Activated T-helper 1 cell treated with anti-CD3 and anti-CD28 coated beads, Interleukin-12 subunit alpha, Interleukin-12 subunit beta, Interleukin-2, Interleukin-4 antibody, amounts not matched to agents 30 ng/mL and 10 ng/mL and 1 ng/mL, durations not matched to agents 14 hours and 24 hours and 36 hours (primary cell): ENCODE results near the gene MLLT10. TPM values are rescaled to one million over a fixed set of nuclear protein-coding genes. Genes with fewer than 3 reads are reported as not detected.
"Not testable (repeated sequence)": the region's sequence is repeated elsewhere in the genome, so short reads cannot be mapped to it uniquely, and the experiment has no call there.

Experiments used
- DNase-seq: peaks from one replicate; pipeline ENCODE4 v3.0.0; 2021; ENCODE audit warnings: low spot score
- H3K27ac Mint-ChIP-seq: one replicate; pipeline ENCODE4 v1.8.0; 2021; ENCODE audit warnings: mild to moderate bottlenecking, mixed read lengths
- H3K27me3 Mint-ChIP-seq: one replicate; pipeline ENCODE4 v1.8.0; 2022; ENCODE audit warnings: mild to moderate bottlenecking, moderate library complexity, mixed read lengths; ENCODE audit not compliant: insufficient read depth
- H3K36me3 Mint-ChIP-seq: one replicate; pipeline ENCODE4 v1.8.0; 2021; ENCODE audit warnings: low read depth, mixed read lengths
- H3K4me1 Mint-ChIP-seq: one replicate; pipeline ENCODE4 v1.8.0; 2021; ENCODE audit warnings: low read depth, mixed read lengths
- H3K4me3 Mint-ChIP-seq: one replicate; pipeline ENCODE4 v1.8.0; 2021; ENCODE audit warnings: mild to moderate bottlenecking, moderate library complexity, mixed read lengths
- H3K9me3 Mint-ChIP-seq: one replicate; pipeline ENCODE4 v1.8.0; 2021; ENCODE audit warnings: mixed read lengths
- intact Hi-C: fragments of 100-400 bp; cut with micrococcal nuclease; formaldehyde crosslinking; loops from one replicate; pipeline ENCODE4 v1.15.1; 2024
- total RNA-seq: library from RNA; stranded (reverse); gene quantifications from 2 replicates; pipeline ENCODE4 v1.2.3, GENCODE V29; 2022

MLLT10 gene
- total RNA-seq, 1 donor from 2014 or later: 43.1 TPM

GRCh38 chr10:21600804-21601433, 66.9 kb downstream of the MLLT10 start:
- no peak overlapping the region for H3K4me3 Mint-ChIP-seq
- peaks cover 4% of the 10 kb centered on the region for H3K36me3 Mint-ChIP-seq
- DNase-seq: no peak
- peaks cover 21% of the 10 kb centered on the region for H3K4me1 Mint-ChIP-seq
- H3K27me3 Mint-ChIP-seq: no peaks in the 10 kb centered on the region
- no peak overlapping the region for H3K27ac Mint-ChIP-seq
- intact Hi-C loops: no loop called here
- no peaks in the 10 kb centered on the region for H3K9me3 Mint-ChIP-seq

GRCh38 chr10:21602313-21602712, 68.3 kb downstream of the MLLT10 start:
- intact Hi-C loops: no loop called here
- Mint-ChIP-seq H3K9me3 (no peaks in the 10 kb centered on the region), H3K27ac (no peak overlapping the region), H3K36me3 (peaks cover 13% of the 10 kb centered on the region), H3K27me3 (no peaks in the 10 kb centered on the region), H3K4me1 (peaks cover 31% of the 10 kb centered on the region), H3K4me3 (no peak overlapping the region)
- no peak for DNase-seq

- H3K4me3 Mint-ChIP-seq: no peak overlapping the region
- H3K27me3 Mint-ChIP-seq: no peaks in the 10 kb centered on the region
- H3K36me3 Mint-ChIP-seq: peaks cover 17% of the 10 kb centered on the region
- intact Hi-C loops: no loop called here
- DNase-seq: no peak
- H3K27ac Mint-ChIP-seq: no peak overlapping the region
- no peaks in the 10 kb centered on the region for H3K9me3 Mint-ChIP-seq
- H3K4me1 Mint-ChIP-seq: peaks cover 25% of the 10 kb centered on the region
These were observed 69.7 kb downstream of the MLLT10 start for GRCh38 chr10:21603721-21604120.

GRCh38 chr10:21604651-21605050, 70.6 kb downstream of the MLLT10 start:
- intact Hi-C loops: loop anchor here (5.0 kb wide), 1 partner anchor 32 kb away; no protein-coding TSS in a partner anchor
- Mint-ChIP-seq H3K4me3 (no peak overlapping the region), H3K27ac (no peak overlapping the region), H3K27me3 (no peaks in the 10 kb centered on the region), H3K9me3 (no peaks in the 10 kb centered on the region), H3K36me3 (peaks cover 22% of the 10 kb centered on the region), H3K4me1 (peaks cover 25% of the 10 kb centered on the region)
- no peak for DNase-seq

- Mint-ChIP-seq H3K27me3 (no peaks in the 10 kb centered on the region), H3K36me3 (peaks cover 32% of the 10 kb centered on the region), H3K4me3 (no peak overlapping the region), H3K27ac (no peak overlapping the region), H3K9me3 (no peaks in the 10 kb centered on the region), H3K4me1 (peaks cover 27% of the 10 kb centered on the region)
- no peak for DNase-seq
- intact Hi-C loops: loop anchor here (5.0 kb wide), 1 partner anchor 36 kb away; no protein-coding TSS in a partner anchor
These were observed 73.9 kb downstream of the MLLT10 start for GRCh38 chr10:21607907-21608306.

GRCh38 chr10:21614000-21614399, 80.0 kb downstream of the MLLT10 start:
- peaks cover 20% of the 10 kb centered on the region for H3K4me1 Mint-ChIP-seq
- H3K27me3 Mint-ChIP-seq: no peaks in the 10 kb centered on the region
- H3K4me3 Mint-ChIP-seq: no peak overlapping the region
- intact Hi-C loops: loop anchor here (1.0 kb wide), 1 partner anchor 9 kb away; no protein-coding TSS in a partner anchor
- no peaks in the 10 kb centered on the region for H3K9me3 Mint-ChIP-seq
- peaks cover 19% of the 10 kb centered on the region for H3K36me3 Mint-ChIP-seq
- no peak for DNase-seq
- no peak overlapping the region for H3K27ac Mint-ChIP-seq

- Mint-ChIP-seq H3K9me3 (no peaks in the 10 kb centered on the region), H3K4me3 (no peak overlapping the region), H3K4me1 (peaks cover 9% of the 10 kb centered on the region), H3K27me3 (no peaks in the 10 kb centered on the region), H3K36me3 (peaks cover 7% of the 10 kb centered on the region), H3K27ac (no peak overlapping the region)
- DNase-seq: no peak
- intact Hi-C loops: no loop called here
These were observed 83.2 kb downstream of the MLLT10 start for GRCh38 chr10:21617267-21617666.

GRCh38 chr10:21623291-21623690, 89.3 kb downstream of the MLLT10 start:
- Mint-ChIP-seq H3K36me3 (peaks cover 23% of the 10 kb centered on the region), H3K4me1 (peaks cover 24% of the 10 kb centered on the region), H3K4me3 (no peak overlapping the region), H3K27ac (no peak overlapping the region), H3K27me3 (no peaks in the 10 kb centered on the region), H3K9me3 (no peaks in the 10 kb centered on the region)
- no peak for DNase-seq
- intact Hi-C loops: loop anchor here (1.0 kb wide), 1 partner anchor 9 kb away; no protein-coding TSS in a partner anchor

GRCh38 chr10:21624421-21624820, 90.4 kb downstream of the MLLT10 start:
- H3K27me3 Mint-ChIP-seq, H3K4me3 Mint-ChIP-seq, H3K27ac Mint-ChIP-seq, DNase-seq, intact Hi-C loops, H3K9me3 Mint-ChIP-seq: not testable (repeated sequence)
- H3K4me1 Mint-ChIP-seq: peaks cover 24% of the 10 kb centered on the region
- peaks cover 23% of the 10 kb centered on the region for H3K36me3 Mint-ChIP-seq

GRCh38 chr10:21624951-21625350, 90.9 kb downstream of the MLLT10 start:
- intact Hi-C loops: no loop called here
- no peak overlapping the region for H3K4me3 Mint-ChIP-seq
- no peaks in the 10 kb centered on the region for H3K27me3 Mint-ChIP-seq
- H3K27ac Mint-ChIP-seq: no peak overlapping the region
- peaks cover 27% of the 10 kb centered on the region for H3K36me3 Mint-ChIP-seq
- H3K9me3 Mint-ChIP-seq: no peaks in the 10 kb centered on the region
- H3K4me1 Mint-ChIP-seq: peaks cover 24% of the 10 kb centered on the region
- DNase-seq: no peak

GRCh38 chr10:21625623-21626229, 91.7 kb downstream of the MLLT10 start:
- peaks cover 24% of the 10 kb centered on the region for H3K4me1 Mint-ChIP-seq
- intact Hi-C loops: no loop called here
- H3K27ac Mint-ChIP-seq: no peak overlapping the region
- no peaks in the 10 kb centered on the region for H3K9me3 Mint-ChIP-seq
- DNase-seq: no peak
- H3K27me3 Mint-ChIP-seq: no peaks in the 10 kb centered on the region
- peaks cover 31% of the 10 kb centered on the region for H3K36me3 Mint-ChIP-seq
- no peak overlapping the region for H3K4me3 Mint-ChIP-seq

- DNase-seq: no peak
- H3K36me3 Mint-ChIP-seq: peaks cover 35% of the 10 kb centered on the region
- intact Hi-C loops: no loop called here
These were observed 92.6 kb downstream of the MLLT10 start for GRCh38 chr10:21626457-21627161.

GRCh38 chr10:21627331-21627730, 93.3 kb downstream of the MLLT10 start:
- peaks cover 35% of the 10 kb centered on the region for H3K36me3 Mint-ChIP-seq

More at GRCh38 chr10:21626457-21627161, 92.6 kb downstream of the MLLT10 start:
- Mint-ChIP-seq H3K9me3 (no peaks in the 10 kb centered on the region), H3K27me3 (no peaks in the 10 kb centered on the region), H3K27ac (no peak overlapping the region), H3K4me1 (peaks cover 28% of the 10 kb centered on the region), H3K4me3 (no peak overlapping the region)

More at GRCh38 chr10:21627331-21627730, 93.3 kb downstream of the MLLT10 start:
- no peak for DNase-seq
- Mint-ChIP-seq H3K4me1 (peaks cover 32% of the 10 kb centered on the region), H3K9me3 (no peaks in the 10 kb centered on the region), H3K27ac (no peak overlapping the region), H3K27me3 (no peaks in the 10 kb centered on the region), H3K4me3 (no peak overlapping the region)
- intact Hi-C loops: no loop called here
